NCI-H128 (cell line): ENCODE measurements around the gene TEKTIP1.
"Not testable (repeated sequence)": the region's sequence is repeated elsewhere in the genome, so short reads cannot be mapped to it uniquely, and the experiment has no call there.

ENCODE experiments used
- DNase-seq: peaks from one replicate; lab custom pipeline; 2025; ENCODE audit not compliant: unreplicated experiment; lab: John Stamatoyannopoulos, UW

The TEKTIP1 gene

DNA sequence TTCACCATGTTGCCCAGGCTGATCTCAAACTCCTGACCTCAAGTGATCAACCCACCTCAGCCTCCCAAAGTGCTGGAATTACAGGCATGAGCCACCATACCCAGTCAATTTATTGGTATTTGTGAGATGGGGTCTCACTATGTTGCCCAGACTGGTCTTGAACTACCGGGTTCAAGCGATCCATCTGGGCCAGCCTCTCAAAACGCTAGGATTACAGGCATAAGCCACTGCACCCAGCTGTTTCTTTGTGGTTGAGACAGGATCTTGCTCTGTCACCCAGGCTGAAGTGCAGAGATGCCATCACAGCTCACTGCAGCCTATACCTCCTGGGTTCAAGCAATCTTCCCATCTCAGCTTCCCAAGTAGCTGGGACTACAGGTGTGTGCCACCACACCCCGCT is 42.8 kb downstream of the TEKTIP1 start:
- DNase-seq = not testable (repeated sequence)

DNA sequence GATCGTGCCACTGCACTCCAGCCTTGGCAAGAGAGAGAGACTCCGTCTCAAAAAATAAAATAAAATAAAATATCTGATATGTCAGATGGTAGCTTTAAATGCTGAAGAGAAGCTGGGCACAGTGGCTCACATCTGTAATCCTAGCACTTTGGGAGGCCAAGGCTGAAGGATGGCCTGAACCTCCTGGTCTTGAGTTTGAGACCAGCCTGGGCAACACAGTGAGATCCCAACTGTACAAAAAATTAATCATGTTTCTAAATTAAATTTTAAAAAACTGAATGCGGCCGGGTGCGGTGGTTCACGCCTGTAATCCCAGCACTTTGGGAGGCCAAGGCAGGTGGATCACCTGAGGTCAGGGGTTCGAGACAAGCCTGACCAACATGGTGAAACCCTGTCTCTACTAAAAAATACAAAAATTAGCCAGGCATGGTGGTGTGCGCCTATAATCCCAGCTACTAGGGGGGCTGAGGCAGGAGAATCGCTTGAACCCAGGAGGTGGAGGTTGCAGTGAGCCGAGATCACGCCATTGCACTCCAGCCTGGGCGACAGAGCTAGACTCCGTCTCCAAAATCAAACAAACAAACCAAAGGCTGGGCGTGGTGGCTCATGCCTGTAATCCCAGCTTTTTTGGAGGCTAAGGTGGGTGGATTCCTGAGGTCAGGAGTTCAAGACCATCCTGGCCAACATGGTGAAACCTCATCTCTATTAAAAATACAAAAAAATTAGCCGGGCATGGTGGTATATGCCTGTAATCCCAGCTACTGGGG is 45.2 kb downstream of the TEKTIP1 start:
- not testable (repeated sequence) for DNase-seq

- no peak for DNase-seq
Measured at GRCh38 chr19:3585301-3586126, 46.5 kb downstream of the TEKTIP1 start, which contains the start of gene GIPC3. Gene GIPC3 (plus strand): TSS chr19:3585478. CDS start chr19:3585598, 120 bp downstream.

DNA sequence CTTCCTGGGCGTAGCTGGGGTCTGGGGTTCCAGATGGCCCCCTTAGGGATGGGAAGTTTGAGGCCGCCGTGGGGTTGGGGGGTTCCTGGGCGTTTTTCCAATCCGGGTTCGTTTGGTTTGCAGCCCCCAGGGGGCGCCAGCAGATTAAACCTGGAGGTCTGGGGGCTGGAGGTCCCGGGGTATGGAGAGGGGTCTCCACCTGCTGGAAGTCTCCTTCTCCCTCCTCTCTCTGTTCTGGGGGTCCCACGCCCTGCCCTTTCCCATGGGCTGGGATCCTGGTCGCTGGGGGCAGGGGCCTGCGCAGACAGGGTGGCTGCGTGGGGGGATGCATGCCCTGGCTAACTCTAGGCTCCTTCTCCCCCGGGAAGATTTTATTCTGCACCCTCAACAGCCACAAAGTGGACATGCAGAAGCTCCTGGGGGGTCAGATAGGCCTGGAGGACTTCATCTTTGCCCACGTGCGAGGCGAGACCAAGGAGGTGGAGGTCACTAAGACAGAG is 47.2 kb downstream of the TEKTIP1 start:
- DNase-seq = no peak

- no peak for DNase-seq
Measured at GRCh38 chr19:3586707-3587346, 47.9 kb downstream of the TEKTIP1 start.

- DNase-seq = no peak
Measured at GRCh38 chr19:3589439-3589838, 50.5 kb downstream of the TEKTIP1 start.

- DNase-seq = no peak
Measured at GRCh38 chr19:3589949-3590348, 51.0 kb downstream of the TEKTIP1 start.

DNA sequence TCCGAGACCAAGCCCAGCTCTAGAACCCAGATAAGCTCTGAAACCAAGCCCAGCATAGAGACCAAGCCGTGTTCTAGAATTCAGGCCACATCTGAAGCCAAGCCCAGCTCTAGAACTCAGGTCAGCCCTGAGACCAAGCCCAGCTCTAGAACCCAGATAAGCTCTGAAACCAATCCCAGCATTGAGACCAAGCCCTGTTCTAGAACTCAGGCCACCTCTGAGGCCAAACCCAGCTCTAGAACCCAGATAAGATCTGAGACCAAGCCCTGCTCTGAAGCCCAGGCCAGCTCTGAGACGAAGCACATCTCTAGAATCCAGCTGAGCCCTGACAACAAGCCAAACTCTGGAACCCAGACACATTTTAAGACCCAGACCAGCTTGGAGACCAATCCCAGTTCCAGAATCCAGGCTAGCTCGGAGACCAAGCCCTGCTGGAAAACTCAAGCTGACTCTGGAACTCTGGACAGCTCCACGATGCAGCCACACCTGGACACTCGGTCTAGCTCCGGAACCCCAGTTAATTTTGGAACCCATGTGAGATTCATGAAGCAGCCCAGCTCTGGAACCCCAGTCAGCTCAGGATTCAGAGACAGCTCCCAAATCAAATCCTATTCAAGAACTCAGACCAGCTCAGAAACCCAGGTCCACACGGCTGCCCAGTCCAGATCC is 52.2 kb downstream of the TEKTIP1 start:
- no peak for DNase-seq

DNA sequence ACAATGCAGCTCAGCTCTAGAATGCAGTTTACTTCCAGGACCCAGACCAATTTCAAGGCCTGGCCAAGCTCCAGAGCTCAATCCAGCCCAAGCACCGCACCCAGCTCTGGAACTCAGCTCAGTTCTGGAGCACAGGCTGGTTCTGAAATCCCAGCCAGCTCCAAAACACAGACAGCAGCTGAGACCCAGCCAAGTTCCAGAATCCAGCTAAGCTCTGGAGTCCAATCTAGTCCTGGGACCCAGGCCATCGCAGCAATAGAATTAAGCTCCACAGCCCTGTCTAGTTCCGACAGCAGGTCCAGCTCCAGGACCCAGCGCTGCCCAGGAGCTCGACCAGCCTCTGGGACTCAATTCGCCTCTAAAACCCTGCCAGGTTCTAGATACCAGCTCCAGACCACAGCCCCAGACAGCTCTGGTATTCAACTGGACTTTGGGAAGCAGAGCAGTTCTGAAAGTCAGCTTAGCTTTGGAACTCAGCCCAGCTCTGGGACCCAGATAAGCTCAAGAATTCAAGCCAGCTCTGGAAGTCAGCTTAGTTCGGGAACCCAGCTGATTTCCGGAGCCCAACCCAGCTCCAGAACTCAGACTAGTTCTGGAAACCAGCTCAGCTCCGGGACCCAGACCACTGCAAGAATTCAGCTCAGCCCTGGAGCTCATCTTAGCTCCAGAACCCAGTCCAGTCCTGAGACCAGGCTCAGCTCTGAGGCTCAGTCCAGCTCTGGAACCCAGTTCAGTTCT is 53.1 kb downstream of the TEKTIP1 start:
- DNase-seq = no peak

DNA sequence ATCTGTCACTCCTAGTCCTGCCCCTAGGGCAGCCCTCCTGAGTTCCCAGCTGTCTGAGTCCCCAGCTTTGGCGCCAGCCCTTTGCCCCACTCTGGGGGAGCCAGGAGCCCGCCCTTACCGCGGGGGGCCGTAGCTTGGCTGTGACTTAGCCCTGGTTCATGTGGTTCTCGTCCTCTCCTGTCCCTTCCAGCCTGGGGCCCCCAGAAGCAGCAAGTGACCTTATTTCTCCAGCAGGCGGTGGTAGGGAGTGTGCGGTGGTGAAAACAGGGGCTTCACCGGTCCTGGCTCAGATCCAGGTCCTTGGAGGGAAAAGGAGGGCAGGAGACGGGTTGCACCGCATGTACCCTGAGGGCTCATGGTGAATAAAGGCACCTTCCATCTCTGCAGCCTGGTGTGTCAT is 54.2 kb downstream of the TEKTIP1 start:
- no peak for DNase-seq
